HepG2 (cell line): Measurements from ENCODE around the gene REST. TPM values are rescaled to one million over a fixed set of nuclear protein-coding genes. Genes with fewer than 3 reads are reported as not detected.
A peak's percentile ranks its signal among the peaks of the same experiment; 100 is the strongest.

Experiments used
- ATAC-seq: fragments of 200-7000 bp; cut with Tn5 transposase; 3 replicates; pipeline ENCODE4 v1.9.1; 2020; ENCODE audit warnings: mild to moderate bottlenecking, moderate library complexity
- BruUV-seq: library from RNA; stranded (reverse); fragments of 400-500 nt; replicated peaks from 2 replicates; lab custom pipeline; 2021; lab: Mats Ljungman, UMichigan
- CTCF ChIA-PET: fragments of 300-600 bp; formaldehyde crosslinking; extraction: SDS; loops from one replicate; lab custom pipeline; 2021; ENCODE audit warnings: low total read pairs, inconsistent platforms, low intra/inter-chr PET ratio; lab: Yijun Ruan, JAX
- POLR2A ChIA-PET: fragments of 350-600 bp; sonication (Branson Sonifier 250); formaldehyde crosslinking; loops from one replicate; lab custom pipeline; 2020; ENCODE audit warnings: antibody characterized with exemption, inconsistent platforms; lab: Yijun Ruan, JAX
- DNase-seq: peaks from one replicate; pipeline ENCODE4 v3.0.0-alpha.2; 2015; ENCODE audit warnings: low spot score
- FAIRE-seq: peaks from 3 replicates; lab custom pipeline; 2011; peaks lifted over from hg19 to GRCh38; lab: Jason Lieb, UNC
- H2AFZ ChIP-seq: one replicate; pipeline ENCODE4 v1.6.1; 2011; ENCODE audit warnings: low read length, inconsistent platforms
- H3K27ac ChIP-seq: fragments of 300-600 bp; 3 replicates; pipeline ENCODE4 v1.8.0; 2011; ENCODE audit warnings: mixed run types, mild to moderate bottlenecking, mixed read lengths, low read length, inconsistent platforms; ENCODE audit not compliant: insufficient read depth; ENCODE audit errors: extremely low read length
- H3K27me3 ChIP-seq, 2 experiments: fragments of 200-600 bp in 1 of 2; 2 replicates in 1 of 2; 3 replicates in 1 of 2; pipeline versions ENCODE4 v1.6.0 to v1.8.0; 2011; ENCODE audit warnings: low read length in 2 of 2, mild to moderate bottlenecking in 2 of 2, moderate library complexity in 2 of 2, inconsistent platforms in 1 of 2; ENCODE audit not compliant: insufficient read depth in 2 of 2, control insufficient read depth in 1 of 2
- H3K36me3 ChIP-seq, 2 experiments: fragments of 200-600 bp in 1 of 2; replicated peaks in 1 of 2; 2 replicates in 1 of 2; 3 replicates in 1 of 2; pipeline versions ENCODE4 v1.5.1 to v1.8.0; 2011; ENCODE audit warnings: low read length in 2 of 2, inconsistent platforms in 1 of 2; ENCODE audit not compliant: insufficient read depth in 2 of 2, control insufficient read depth in 1 of 2
- H3K4me1 ChIP-seq: 2 replicates; pipeline ENCODE4 v1.5.1; 2012; ENCODE audit warnings: low read length, inconsistent platforms; ENCODE audit not compliant: insufficient read depth
- H3K4me2 ChIP-seq: 2 replicates; pipeline ENCODE4 v1.6.0; 2011; ENCODE audit warnings: low read depth, low read length, inconsistent platforms
- H3K4me3 ChIP-seq, 3 experiments: fragments of 200-600 bp in 1 of 3; sonication (generic), shearing (Covaris generic) in 1 of 3; replicated peaks in 1 of 3; 2 replicates each; pipeline ENCODE4 v1.5.1; 2011 to 2016; ENCODE audit warnings: low read length in 3 of 3, inconsistent platforms in 2 of 3, low read depth in 2 of 3, mild to moderate bottlenecking in 2 of 3, control low read depth in 1 of 3, mixed read lengths in 1 of 3; ENCODE audit not compliant: insufficient read depth in 1 of 3
- H3K79me2 ChIP-seq: one replicate; pipeline ENCODE4 v1.6.1; 2011; ENCODE audit warnings: low read length, inconsistent platforms; ENCODE audit not compliant: insufficient read depth
- H3K9ac ChIP-seq: 2 replicates; pipeline ENCODE4 v1.6.0; 2011; ENCODE audit warnings: mild to moderate bottlenecking, low read depth, low read length, inconsistent platforms; ENCODE audit not compliant: insufficient read depth
- H3K9me3 ChIP-seq: 2 replicates; pipeline ENCODE4 v1.5.1; 2012; ENCODE audit warnings: mild to moderate bottlenecking, low read length
- H4K20me1 ChIP-seq: 2 replicates; pipeline ENCODE4 v1.6.0; 2011; ENCODE audit warnings: inconsistent platforms, mild to moderate bottlenecking, low read length, moderate library complexity; ENCODE audit not compliant: insufficient read depth
- CEBPG ChIP-seq: IDR thresholded peaks from 2 replicates; pipeline ENCODE4 v1.6.1; 2016
- FOXA1 ChIP-seq, 2 experiments: fragments of 450-650 bp in 1 of 2; sonication (generic) in 1 of 2; formaldehyde crosslinking in 1 of 2; IDR thresholded peaks; 2 replicates each; pipeline versions ENCODE4 v1.4.0 to v1.6.1; 2016 to 2020; ENCODE audit warnings: missing genetic modification reagents in 1 of 2
- HOXA9 ChIP-seq: sonication (generic); formaldehyde crosslinking; IDR thresholded peaks from 2 replicates; pipeline ENCODE4 v1.8.1; 2022; ENCODE audit warnings: missing genetic modification reagents, mild to moderate bottlenecking, moderate library complexity, borderline replicate concordance
- JDP2 ChIP-seq: sonication (generic); formaldehyde crosslinking; IDR thresholded peaks from 2 replicates; pipeline ENCODE4 v1.8.1; 2022; ENCODE audit warnings: missing genetic modification reagents, borderline replicate concordance
- PLRG1 ChIP-seq: fragments of 450-650 bp; conservative IDR thresholded peaks from 2 replicates; pipeline ENCODE4 v1.6.1; 2016
- POGZ ChIP-seq: sonication (generic); formaldehyde crosslinking; IDR thresholded peaks from 2 replicates; pipeline ENCODE4 v1.4.0; 2020; ENCODE audit warnings: mild to moderate bottlenecking, missing genetic modification reagents
- SIN3B ChIP-seq: fragments of 150-350 bp; IDR thresholded peaks from 2 replicates; pipeline ENCODE4 v1.6.1; 2014; ENCODE audit warnings: low read length
- ZBTB7A ChIP-seq: sonication (generic); formaldehyde crosslinking; IDR thresholded peaks from 2 replicates; pipeline ENCODE4 v1.8.0; 2022; ENCODE audit warnings: mild to moderate bottlenecking, missing genetic modification reagents
- ZNF230 ChIP-seq: sonication (generic); formaldehyde crosslinking; IDR thresholded peaks from 2 replicates; pipeline ENCODE4 v1.4.0; 2020; ENCODE audit warnings: mild to moderate bottlenecking, missing genetic modification reagents
- ZNF329 ChIP-seq: sonication (generic); formaldehyde crosslinking; IDR thresholded peaks from 2 replicates; pipeline ENCODE4 v1.9.0; 2021; ENCODE audit warnings: low read depth, mild to moderate bottlenecking, missing genetic modification reagents
- ZNF441 ChIP-seq: sonication (generic); formaldehyde crosslinking; IDR thresholded peaks from 2 replicates; pipeline ENCODE4 v1.7.0; 2021; ENCODE audit warnings: missing genetic modification reagents, borderline replicate concordance
- ZNF614 ChIP-seq: IDR thresholded peaks from 2 replicates; pipeline ENCODE4 v1.6.1; 2018; ENCODE audit warnings: missing biosample characterization, missing genetic modification reagents, inconsistent platforms, borderline replicate concordance
- ZNF619 ChIP-seq: sonication (generic); formaldehyde crosslinking; IDR thresholded peaks from 2 replicates; pipeline ENCODE4 v1.4.0; 2020; ENCODE audit warnings: mild to moderate bottlenecking, missing genetic modification reagents
- ZNF761 ChIP-seq: sonication (generic); formaldehyde crosslinking; conservative IDR thresholded peaks from 2 replicates; pipeline ENCODE4 v1.4.0; 2020; ENCODE audit warnings: mild to moderate bottlenecking, missing genetic modification reagents
- ZNF850 ChIP-seq: sonication (generic); formaldehyde crosslinking; conservative IDR thresholded peaks from 2 replicates; pipeline ENCODE4 v1.9.0; 2021; ENCODE audit warnings: mild to moderate bottlenecking, missing genetic modification reagents
- ZZZ3 ChIP-seq: sonication (generic); formaldehyde crosslinking; IDR thresholded peaks from 2 replicates; pipeline ENCODE4 v1.4.0; 2020; ENCODE audit warnings: missing genetic modification reagents, mild to moderate bottlenecking, borderline replicate concordance
- WGBS: methylation state at CpG from one replicate; pipeline ENCODE4 v1.1.6; 2017; ENCODE audit warnings: low lambda C conversion rate; 5-methylcytosine and 5-hydroxymethylcytosine counted together
- in situ Hi-C: cut with HindIII; loops from 2 replicates; pipeline ENCODE4 v1.10.0; 2017; ENCODE audit warnings: low pct_unique_long_range_greater_than_20kb; ENCODE audit not compliant: extremely low pct_ligation_motif_present
- intact Hi-C: fragments of 100-400 bp; cut with micrococcal nuclease; formaldehyde crosslinking; loops from one replicate; pipeline ENCODE4 v1.10.0; 2022; ENCODE audit not compliant: unreplicated experiment
- polyA plus RNA-seq, 8 experiments: library from polyadenylated mRNA; depleted of rRNA in 3 of 8; stranded (reverse) in 7 of 8; unstranded in 1 of 8; fragments of >200 nt; fragmentation: Illumina TruSeq in 4 of 8; extraction: Trizol in 4 of 8; gene quantifications; 2 replicates each; pipeline versions ENCODE4 v1.2.1 to v1.2.3, GENCODE V29; 2011 to 2016; ENCODE audit warnings: low read depth in 4 of 8, missing spikeins in 1 of 8, mixed read lengths in 1 of 8; ENCODE audit not compliant: insufficient read depth in 1 of 8
- total RNA-seq, 5 experiments: library from RNA; depleted of rRNA; stranded (reverse); fragments of >200 nt; fragmentation: Illumina TruSeq; extraction: Trizol; gene quantifications; 2 replicates each; pipeline ENCODE4 v1.2.3, GENCODE V29; 2016; ENCODE audit warnings: low read depth in 1 of 5
- TF ChIP-seq, protein P1 (sequence below): sonication (generic); formaldehyde crosslinking; IDR thresholded peaks from 2 replicates; pipeline ENCODE4 v1.5.0; 2020; ENCODE audit warnings: missing genetic modification reagents

REST gene
- total and polyA plus RNA-seq, 2 of the 13 experiments (the other 11 are each of a cell fraction or from before 2014, with no cell fraction given), result 12.7 to 22.4 TPM

DNA sequence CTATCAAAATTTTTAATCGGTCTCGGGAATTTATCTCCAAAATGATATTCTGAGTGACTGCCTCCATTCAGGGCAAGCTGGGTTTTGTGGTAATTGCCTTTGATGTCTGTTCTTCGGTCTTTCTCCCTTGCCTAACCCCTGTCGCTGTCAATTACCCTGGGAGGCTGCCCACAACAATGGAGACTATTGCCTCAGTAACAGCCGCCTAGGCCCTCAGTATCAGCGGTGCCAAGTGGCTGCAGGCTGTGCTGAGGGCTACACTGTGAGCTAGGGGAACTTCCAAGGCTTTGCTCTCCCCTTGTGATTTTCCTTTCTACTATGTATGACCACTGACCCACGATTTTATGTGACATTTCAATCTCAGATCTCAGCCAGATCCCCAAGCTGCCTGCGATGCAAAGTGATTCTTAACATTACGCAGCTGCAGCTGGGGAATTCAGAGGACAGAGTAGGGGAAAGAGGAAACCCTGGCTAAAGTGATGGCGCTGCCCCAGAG, 36.3 kb upstream of the REST start:
- intact Hi-C loops (no loop called here), in situ Hi-C loops (no loop called here)
- ATAC-seq (peak; percentile 50; the same call in 1 of the 3 replicates), FAIRE-seq (no peak), DNase-seq (no peak)
- Histone ChIP-seq H3K36me3 (no peaks in the 10 kb centered on the region), H4K20me1 (no peaks in the 10 kb centered on the region), H3K9me3 (no peaks in the 10 kb centered on the region), H3K4me2 (no peak overlapping the region), H2AFZ (no peak overlapping the region), H3K27ac (no peak overlapping the region), H3K9ac (no peak overlapping the region), H3K27me3 (no peaks in the 10 kb centered on the region; a peak in 1 of 5 replicates), H3K4me1 (no peaks in the 10 kb centered on the region), H3K79me2 (no peaks in the 10 kb centered on the region), H3K4me3 (no peak overlapping the region)
- 28% methylated on average over 10 of the region's 10 CpGs for WGBS
- BruUV-seq, result no TSS peak
- ChIA-PET POLR2A (no interaction called here), CTCF (no interaction called here)
- TF ChIP-seq PLRG1, result no peak
- TF ChIP-seq, protein P1, sequence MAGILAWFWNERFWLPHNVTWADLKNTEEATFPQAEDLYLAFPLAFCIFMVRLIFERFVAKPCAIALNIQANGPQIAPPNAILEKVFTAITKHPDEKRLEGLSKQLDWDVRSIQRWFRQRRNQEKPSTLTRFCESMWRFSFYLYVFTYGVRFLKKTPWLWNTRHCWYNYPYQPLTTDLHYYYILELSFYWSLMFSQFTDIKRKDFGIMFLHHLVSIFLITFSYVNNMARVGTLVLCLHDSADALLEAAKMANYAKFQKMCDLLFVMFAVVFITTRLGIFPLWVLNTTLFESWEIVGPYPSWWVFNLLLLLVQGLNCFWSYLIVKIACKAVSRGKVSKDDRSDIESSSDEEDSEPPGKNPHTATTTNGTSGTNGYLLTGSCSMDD, result no peak
- TF ChIP-seq ZNF614 (CRISPR knock-in tag), result no peak
- TF ChIP-seq ZNF761 (CRISPR knock-in tag), result no peak
- TF ChIP-seq ZNF619 (CRISPR knock-in tag), result no peak
- TF ChIP-seq ZZZ3 (CRISPR knock-in tag), result no peak
- no peak for TF ChIP-seq JDP2 (CRISPR knock-in tag)
- TF ChIP-seq ZNF850 (CRISPR knock-in tag), result no peak
- TF ChIP-seq CEBPG (CRISPR knock-in tag), result no peak
- TF ChIP-seq ZNF230 (CRISPR knock-in tag), result no peak
- no peak for TF ChIP-seq HOXA9 (CRISPR knock-in tag)
- TF ChIP-seq ZNF329 (CRISPR knock-in tag), result no peak
- TF ChIP-seq FOXA1 (IDR thresholded peaks at IDR 0.05), result no peak
- TF ChIP-seq FOXA1 (CRISPR knock-in tag; IDR thresholded peaks at IDR 0.05), result no peak
- TF ChIP-seq SIN3B, result no peak
- TF ChIP-seq ZBTB7A, result no peak
- no peak for TF ChIP-seq ZNF441 (CRISPR knock-in tag)
- no peak for TF ChIP-seq POGZ (CRISPR knock-in tag)
